Measurements from ENCODE around the gene PSMG3. TPM values are rescaled to one million over a fixed set of nuclear protein-coding genes. Genes with fewer than 3 reads are reported as not detected.

Gene PSMG3
- total and polyA plus RNA-seq, 7 donors, result 11.8 to 59.1 (median 18.2) TPM

DNA sequence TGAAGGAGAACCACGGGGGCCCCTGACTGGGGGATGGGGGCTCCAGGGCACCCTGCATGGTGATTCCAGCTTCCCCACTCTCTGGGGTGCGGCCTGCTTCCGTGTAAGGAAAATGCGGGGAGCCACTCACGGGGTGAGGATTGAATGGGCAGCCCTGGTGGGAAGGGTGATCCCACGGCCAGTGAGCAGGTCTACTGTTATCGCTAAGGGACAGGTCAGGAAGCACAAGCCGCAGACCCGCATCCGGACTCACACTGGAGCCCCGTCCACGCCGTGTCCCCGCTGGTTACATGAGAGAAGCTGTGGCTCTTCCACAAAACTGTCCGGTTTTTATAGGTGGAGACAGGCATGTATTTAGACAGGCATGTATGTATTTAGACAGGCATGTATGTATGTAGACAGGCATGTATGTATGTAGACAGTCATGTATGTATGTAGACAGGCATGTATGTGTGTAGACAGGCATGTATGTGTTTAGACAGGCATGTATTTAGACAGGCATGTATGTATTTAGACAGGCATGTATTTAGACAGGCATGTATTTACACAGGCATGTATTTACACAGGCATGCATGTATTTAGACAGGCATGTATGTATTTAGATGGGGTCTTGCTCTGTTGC, 5.7 kb downstream of the PSMG3 start:
- H3K27ac ChIP-seq, result no peak overlapping the region
- TF ChIP-seq, protein P1, sequence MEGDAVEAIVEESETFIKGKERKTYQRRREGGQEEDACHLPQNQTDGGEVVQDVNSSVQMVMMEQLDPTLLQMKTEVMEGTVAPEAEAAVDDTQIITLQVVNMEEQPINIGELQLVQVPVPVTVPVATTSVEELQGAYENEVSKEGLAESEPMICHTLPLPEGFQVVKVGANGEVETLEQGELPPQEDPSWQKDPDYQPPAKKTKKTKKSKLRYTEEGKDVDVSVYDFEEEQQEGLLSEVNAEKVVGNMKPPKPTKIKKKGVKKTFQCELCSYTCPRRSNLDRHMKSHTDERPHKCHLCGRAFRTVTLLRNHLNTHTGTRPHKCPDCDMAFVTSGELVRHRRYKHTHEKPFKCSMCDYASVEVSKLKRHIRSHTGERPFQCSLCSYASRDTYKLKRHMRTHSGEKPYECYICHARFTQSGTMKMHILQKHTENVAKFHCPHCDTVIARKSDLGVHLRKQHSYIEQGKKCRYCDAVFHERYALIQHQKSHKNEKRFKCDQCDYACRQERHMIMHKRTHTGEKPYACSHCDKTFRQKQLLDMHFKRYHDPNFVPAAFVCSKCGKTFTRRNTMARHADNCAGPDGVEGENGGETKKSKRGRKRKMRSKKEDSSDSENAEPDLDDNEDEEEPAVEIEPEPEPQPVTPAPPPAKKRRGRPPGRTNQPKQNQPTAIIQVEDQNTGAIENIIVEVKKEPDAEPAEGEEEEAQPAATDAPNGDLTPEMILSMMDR (IDR thresholded peaks at IDR 0.05), result no peak
- ATAC-seq, result no peak
- peaks cover 0 to 31% of the 10 kb centered on the region in 2 donors for H3K36me3 ChIP-seq (ENCODE audit: insufficient read depth in 1 of 2, low read depth in 1 of 2)
- no peak overlapping the region for H3K4me3 ChIP-seq
- intact Hi-C loops (cut with DNase I), result no loop called here
- no peaks in the 10 kb centered on the region for H3K27me3 ChIP-seq (ENCODE audit: insufficient read depth in 3 of 3, low read length in 2 of 3)
- H3K9me3 ChIP-seq, result no peaks in the 10 kb centered on the region
- peak in 1 of 2 donors; percentile 36 for DNase-seq
- 87 to 91% (median 90%) methylated on average over 15 of the region's 15 CpGs for WGBS, 3 donors
- peaks cover 22% of the 10 kb centered on the region for H3K4me1 ChIP-seq

DNA sequence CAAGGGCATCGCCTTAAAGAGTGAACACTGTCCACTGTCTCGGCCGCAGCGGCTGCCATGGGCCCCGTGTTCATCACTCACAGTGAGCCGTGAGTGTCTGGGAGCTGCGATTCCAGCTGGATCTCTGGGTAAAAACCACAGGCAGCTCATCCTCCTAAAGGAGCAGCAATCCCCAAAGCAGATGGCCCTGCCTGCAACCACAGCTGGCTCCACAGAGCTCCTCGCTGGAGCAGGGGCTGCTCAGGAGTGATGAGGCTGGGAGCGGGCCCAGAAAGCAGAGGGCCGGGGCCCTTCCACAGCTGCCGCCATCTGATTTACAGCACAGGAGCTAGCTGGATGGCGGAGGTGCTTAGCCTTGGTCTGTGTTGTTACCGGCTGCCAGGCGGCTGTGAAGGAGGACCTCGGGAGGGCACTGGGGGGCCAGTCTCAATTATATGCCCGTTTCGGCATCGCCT, 7.2 kb downstream of the PSMG3 start:
- Histone ChIP-seq H3K9me3 (no peaks in the 10 kb centered on the region), H3K27me3 (ENCODE audit: insufficient read depth in 3 of 3, low read length in 2 of 3) (no peaks in the 10 kb centered on the region), H3K4me3 (no peak overlapping the region), H3K4me1 (peaks cover 8% of the 10 kb centered on the region), H3K36me3 (ENCODE audit: insufficient read depth in 1 of 2, low read depth in 1 of 2) (peaks cover 0 to 28% of the 10 kb centered on the region in 2 donors), H3K27ac (no peak overlapping the region)
- TF ChIP-seq, protein P1 (IDR thresholded peaks at IDR 0.05), result no peak
- WGBS, 3 donors, result 52 to 60% (median 59%) methylated on average over 18 of the region's 18 CpGs
- intact Hi-C loops (cut with DNase I), result no loop called here
- DNase-seq (peak in 1 of 2 donors; percentile 46), ATAC-seq (no peak)

DNA sequence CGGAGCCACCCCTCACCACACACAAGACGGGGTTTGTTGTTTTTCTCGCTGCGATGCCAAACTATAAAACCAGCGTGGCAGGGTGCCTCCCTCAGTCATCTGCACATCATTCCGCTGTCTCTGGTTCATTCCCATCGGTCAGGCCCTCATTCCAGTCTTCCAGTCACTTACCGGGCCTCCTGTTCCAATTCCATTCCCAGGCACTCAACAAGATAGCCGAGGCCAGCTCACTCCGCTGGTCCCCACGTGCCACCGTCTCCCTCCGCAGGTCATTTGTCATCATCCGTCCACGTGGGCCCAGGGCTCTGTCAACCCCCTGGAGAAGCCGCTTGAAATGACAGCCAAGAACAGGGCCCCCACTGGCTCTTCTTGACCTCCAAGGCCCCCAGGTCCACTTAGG, 7.7 kb downstream of the PSMG3 start:
- Histone ChIP-seq H3K27ac (no peak overlapping the region), H3K4me3 (no peak overlapping the region), H3K27me3 (ENCODE audit: insufficient read depth in 3 of 3, low read length in 2 of 3) (no peaks in the 10 kb centered on the region), H3K9me3 (no peaks in the 10 kb centered on the region), H3K4me1 (peaks cover 3% of the 10 kb centered on the region), H3K36me3 (ENCODE audit: insufficient read depth in 1 of 2, low read depth in 1 of 2) (peaks cover 0 to 23% of the 10 kb centered on the region in 2 donors)
- DNase-seq (no peak), ATAC-seq (no peak)
- intact Hi-C loops (cut with DNase I), result no loop called here
- TF ChIP-seq, protein P1 (IDR thresholded peaks at IDR 0.05), result no peak
- 39 to 41% (median 40%) methylated on average over 16 of the region's 16 CpGs for WGBS, 3 donors

DNA sequence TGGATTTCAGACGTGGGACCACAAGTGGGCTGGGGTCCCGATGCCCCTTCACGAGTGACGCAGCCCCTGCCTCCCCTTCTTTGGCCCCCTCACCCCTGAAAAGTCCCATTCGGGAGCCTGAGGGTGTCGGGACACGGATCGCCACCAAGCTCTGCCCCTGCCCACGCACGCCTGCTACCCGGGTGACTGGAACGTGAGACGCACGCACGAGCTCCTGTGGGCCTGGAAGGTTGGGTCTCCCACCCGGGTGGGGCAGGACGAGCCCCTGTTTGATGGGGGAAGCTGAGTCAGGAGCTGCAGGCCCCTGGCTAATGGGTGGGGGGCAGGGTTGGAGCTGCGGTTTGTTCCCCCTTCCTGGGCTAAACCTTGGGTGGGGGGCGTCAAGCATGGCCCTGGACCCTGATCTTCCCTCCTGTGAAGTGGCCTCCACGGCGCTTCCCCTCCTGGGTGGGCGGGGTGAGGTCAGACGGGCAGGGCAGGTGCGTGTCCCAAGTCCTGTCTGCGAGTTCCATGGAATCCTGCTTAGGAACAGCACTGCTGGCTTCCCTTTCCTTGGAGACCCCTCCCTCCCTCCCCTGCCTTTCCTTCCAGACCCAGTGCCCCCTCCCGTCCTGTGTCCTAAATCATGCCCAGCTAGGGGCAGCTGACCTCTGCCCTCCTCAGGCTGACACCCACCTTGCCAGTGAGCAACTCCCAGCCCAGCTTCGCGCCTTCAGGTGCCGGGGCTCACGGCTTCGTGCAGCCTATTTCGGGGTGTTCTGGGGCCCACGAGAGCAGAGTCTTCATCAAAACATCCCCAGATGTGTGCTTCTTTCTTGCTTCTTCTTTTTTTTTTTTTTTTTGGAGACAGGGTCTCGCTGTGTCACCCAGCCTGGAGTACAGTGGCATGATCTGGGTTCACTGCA, 8.5 kb downstream of the PSMG3 start:
- TF ChIP-seq, protein P1 (IDR thresholded peaks at IDR 0.05), result no peak
- Histone ChIP-seq H3K4me1 (peaks cover 2% of the 10 kb centered on the region), H3K27ac (no peak overlapping the region), H3K9me3 (no peaks in the 10 kb centered on the region), H3K4me3 (no peak overlapping the region), H3K27me3 (ENCODE audit: insufficient read depth in 3 of 3, low read length in 2 of 3) (no peaks in the 10 kb centered on the region), H3K36me3 (ENCODE audit: insufficient read depth in 1 of 2, low read depth in 1 of 2) (peaks cover 0 to 15% of the 10 kb centered on the region in 2 donors)
- WGBS, 3 donors, result 80 to 86% (median 85%) methylated on average over 28 to 34 of the region's 34 CpGs
- intact Hi-C loops (cut with DNase I), result no loop called here
- ATAC-seq (no peak), DNase-seq (peak in 1 of 2 donors; percentile 47)

All from psoas muscle (tissue), 8 donors.